Measurements from ENCODE around the gene HOGA1. TPM values are rescaled to one million over a fixed set of nuclear protein-coding genes. Genes with fewer than 3 reads are reported as not detected.

HOGA1 gene
- total and polyA plus RNA-seq, 8 donors, result 7.2 to 20.5 (median 9.5) TPM

GRCh38 chr10:97564776-97565175 is 19.4 kb upstream of the HOGA1 start:
- Histone ChIP-seq H3K27ac (no peak overlapping the region), H3K36me3 (peaks cover 0 to 6% (median 0%) of the 10 kb centered on the region in 3 donors), H3K4me1 (no peaks in the 10 kb centered on the region), H3K9me3 (no peaks in the 10 kb centered on the region), H3K4me3 (no peak overlapping the region), H3K27me3 (no peaks in the 10 kb centered on the region)
- 81 to 88% methylated on average over 4 of the region's 4 CpGs for WGBS, 2 donors
- intact Hi-C loops (cut with DNase I), result no loop called here
- FAIRE-seq (no peak), DNase-seq (no peak), ATAC-seq (no peak)
- TF ChIP-seq CTCF (IDR thresholded peaks at IDR 0.05), result no peak

GRCh38 chr10:97566336-97566996 is 17.7 kb upstream of the HOGA1 start:
- DNase-seq (peak in 1 of 6 donors; percentile 11), FAIRE-seq (no peak), ATAC-seq (no peak)
- Histone ChIP-seq H3K4me1 (no peaks in the 10 kb centered on the region), H3K9me3 (no peaks in the 10 kb centered on the region), H3K27me3 (no peaks in the 10 kb centered on the region), H3K27ac (no peak overlapping the region), H3K36me3 (peaks cover 0 to 6% (median 0%) of the 10 kb centered on the region in 3 donors), H3K4me3 (no peak overlapping the region)
- intact Hi-C loops (cut with DNase I), result no loop called here
- TF ChIP-seq CTCF (IDR thresholded peaks at IDR 0.05), result no peak
- 91 to 100% methylated on average over 2 of the region's 2 CpGs for WGBS, 2 donors

- peak in 1 of 6 donors; percentile 33 for DNase-seq
- FAIRE-seq, result no peak
- no peaks in the 10 kb centered on the region for H3K9me3 ChIP-seq
- no peak for TF ChIP-seq CTCF (IDR thresholded peaks at IDR 0.05)
- no peaks in the 10 kb centered on the region for H3K4me1 ChIP-seq
- intact Hi-C loops (cut with DNase I), result no loop called here
- no peak overlapping the region for H3K4me3 ChIP-seq
- no peaks in the 10 kb centered on the region for H3K27me3 ChIP-seq
- peaks cover 0 to 6% (median 0%) of the 10 kb centered on the region in 3 donors for H3K36me3 ChIP-seq
- no peak for ATAC-seq
- no peak overlapping the region for H3K27ac ChIP-seq
- WGBS, 2 donors, result 89 to 92% methylated on average over 15 of the region's 15 CpGs
Measured at GRCh38 chr10:97567891-97568290, 16.3 kb upstream of the HOGA1 start.

GRCh38 chr10:97570146-97570788 is 13.9 kb upstream of the HOGA1 start:
- FAIRE-seq (no peak), DNase-seq (peak in 2 of 6 donors; percentile 50 to 70), ATAC-seq (no peak)
- H3K4me3 ChIP-seq, result no peak overlapping the region
- H3K27ac ChIP-seq, result no peak overlapping the region
- intact Hi-C loops (cut with DNase I), result loop anchor here in 1 of 3 donors (10.0 kb wide), 1 partner anchor 155 kb away; no protein-coding TSS in a partner anchor
- no peaks in the 10 kb centered on the region for H3K27me3 ChIP-seq
- WGBS, 2 donors, result 91 to 93% methylated on average over 33 of the region's 33 CpGs
- peaks cover 0 to 6% (median 0%) of the 10 kb centered on the region in 3 donors for H3K36me3 ChIP-seq
- no peaks in the 10 kb centered on the region for H3K9me3 ChIP-seq
- no peak for TF ChIP-seq CTCF (IDR thresholded peaks at IDR 0.05)
- H3K4me1 ChIP-seq, result peaks cover 0 to 5% (median 0%) of the 10 kb centered on the region in 3 donors

Data from pancreas (tissue), 10 donors.